ENCODE data around the gene ZP1.

The ZP1 gene

GRCh38 chr11:60922906-60923305, 55.6 kb downstream of the ZP1 start:
- no peak for DNase-seq

GRCh38 chr11:60923326-60923725, 56.0 kb downstream of the ZP1 start:
- DNase-seq, result peak in 7 of 58 donors; percentile 18 to 65 (median 40)

- no peak for DNase-seq
These were observed 56.4 kb downstream of the ZP1 start for GRCh38 chr11:60923800-60924109.

- DNase-seq, result peak in 57 of 58 donors; percentile 34 to 88 (median 69)
These were observed 57.0 kb downstream of the ZP1 start, which contains the start of gene TMEM132A for GRCh38 chr11:60924110-60924905. Gene TMEM132A, plus strand, starts transcription at chr11:60924460. Its CDS starts 174 bp downstream, at chr11:60924634.
